Small intestine (tissue), 7 donors: ENCODE results near the gene COLGALT1. TPM values are rescaled to one million over a fixed set of nuclear protein-coding genes. Genes with fewer than 3 reads are reported as not detected.
A peak's percentile ranks its signal among the peaks of the same experiment; 100 is the strongest.

Experiments used
- DNase-seq, 2 donors: peaks; one replicate each; pipeline versions ENCODE4 v3.0.0 to v3.0.0-alpha.2; 2013
- FAIRE-seq: peaks from 2 replicates; lab custom pipeline; 2012; peaks lifted over from hg19 to GRCh38; lab: Jason Lieb, UNC
- H3K27ac ChIP-seq, 3 donors: one replicate each; pipeline ENCODE4 v1.5.1; 2013; ENCODE audit warnings: low read length in 2 of 3, mild to moderate bottlenecking in 2 of 3, control low read depth in 1 of 3, inconsistent platforms in 1 of 3, low read depth in 1 of 3, moderate library complexity in 1 of 3
- H3K27me3 ChIP-seq, 3 donors: one replicate each; pipeline ENCODE4 v1.6.1; 2013; ENCODE audit warnings: low read length in 3 of 3, inconsistent platforms in 1 of 3; ENCODE audit not compliant: control insufficient read depth in 3 of 3, insufficient read depth in 3 of 3
- H3K36me3 ChIP-seq, 3 donors: one replicate each; pipeline ENCODE4 v1.6.1; 2013; ENCODE audit warnings: low read length in 3 of 3, inconsistent platforms in 1 of 3, low read depth in 1 of 3, mild to moderate bottlenecking in 1 of 3, moderate library complexity in 1 of 3; ENCODE audit not compliant: control insufficient read depth in 3 of 3, insufficient read depth in 2 of 3
- H3K4me1 ChIP-seq, 3 donors: one replicate each; pipeline ENCODE4 v1.6.1; 2013; ENCODE audit warnings: low read length in 2 of 3, inconsistent platforms in 1 of 3, low read depth in 1 of 3, mild to moderate bottlenecking in 1 of 3, moderate library complexity in 1 of 3; ENCODE audit not compliant: control insufficient read depth in 3 of 3, insufficient read depth in 2 of 3
- H3K4me3 ChIP-seq, 3 donors: one replicate each; pipeline ENCODE4 v1.5.1; 2013; ENCODE audit warnings: low read length in 3 of 3, control low read depth in 1 of 3, inconsistent platforms in 1 of 3, low read depth in 1 of 3, mild to moderate bottlenecking in 1 of 3, moderate library complexity in 1 of 3
- H3K9me3 ChIP-seq, 2 donors: one replicate each; pipeline ENCODE4 v1.6.1; 2013; ENCODE audit warnings: low read depth in 1 of 2, low read length in 1 of 2; ENCODE audit not compliant: control insufficient read depth in 2 of 2, insufficient read depth in 1 of 2
- WGBS, 3 donors: extraction: QIAGEN DNeasy Blood & Tissue Kit; methylation state at CpG; one replicate each; pipeline ENCODE4 v1.1.7; 2013; 5-methylcytosine and 5-hydroxymethylcytosine counted together
- polyA plus RNA-seq, 4 donors: library from polyadenylated mRNA; stranded (reverse) in 3 of 4; unstranded in 1 of 4; fragments of 200-250 nt in 3 of 4; fragments of 120-200 nt in 1 of 4; gene quantifications; one replicate each; pipeline versions ENCODE4 v1.2.1 to v1.2.3, GENCODE V29; 2013
- donor health status: healthy with polysubstance abuse.
- donor health status: control.
- donor health status: control.
- donor health status: Bipolar disorder and iron deficiency.
- donor health status: healthy.

Gene COLGALT1
- polyA plus RNA-seq, 4 donors = 21.0 to 49.1 (median 31.6) TPM

DNA sequence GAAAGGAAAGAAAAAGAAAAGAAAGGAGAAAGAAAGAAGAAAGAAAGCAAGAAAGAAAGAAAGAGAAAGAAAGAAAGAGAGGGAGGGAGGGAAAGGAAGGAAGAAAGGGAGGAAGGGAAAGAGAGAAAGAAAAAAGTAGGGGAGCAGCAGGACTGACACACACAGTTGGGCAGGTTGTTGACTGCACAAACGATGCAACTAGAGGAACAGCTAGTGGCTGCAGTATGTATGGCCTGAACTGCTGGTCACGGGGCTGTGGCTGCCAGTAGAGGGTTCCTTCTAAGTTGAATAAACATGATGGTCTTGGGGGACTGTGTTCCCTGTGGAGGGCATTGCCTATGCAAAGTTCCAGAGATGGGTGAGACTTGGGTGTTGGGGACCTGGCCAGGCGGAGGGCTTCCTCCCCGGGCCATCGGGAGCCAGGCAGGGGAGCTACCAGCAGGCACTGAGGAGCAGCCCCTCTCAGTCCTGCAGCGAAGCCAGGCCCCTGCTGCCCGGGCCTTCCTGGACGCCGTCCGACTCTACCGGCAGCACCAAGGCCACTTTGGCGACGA lies 16.7 kb upstream of the COLGALT1 start:
- FAIRE-seq (no peak), DNase-seq (no peak)
- H3K27me3 ChIP-seq = peaks cover 0 to 21% (median 3%) of the 10 kb centered on the region in 3 donors
- H3K4me1 ChIP-seq = peaks cover 2 to 8% (median 3%) of the 10 kb centered on the region in 3 donors
- H3K27ac ChIP-seq = peak overlapping the region in 1 of 3 donors; percentile 62
- no peaks in the 10 kb centered on the region for H3K36me3 ChIP-seq
- H3K4me3 ChIP-seq = peak overlapping the region; percentile 16 to 35 (median 35)
- WGBS, 3 donors = 6 to 16% (median 7%) methylated on average over 13 of the region's 13 CpGs
- H3K9me3 ChIP-seq = peaks cover 0 to 9% of the 10 kb centered on the region in 2 donors

DNA sequence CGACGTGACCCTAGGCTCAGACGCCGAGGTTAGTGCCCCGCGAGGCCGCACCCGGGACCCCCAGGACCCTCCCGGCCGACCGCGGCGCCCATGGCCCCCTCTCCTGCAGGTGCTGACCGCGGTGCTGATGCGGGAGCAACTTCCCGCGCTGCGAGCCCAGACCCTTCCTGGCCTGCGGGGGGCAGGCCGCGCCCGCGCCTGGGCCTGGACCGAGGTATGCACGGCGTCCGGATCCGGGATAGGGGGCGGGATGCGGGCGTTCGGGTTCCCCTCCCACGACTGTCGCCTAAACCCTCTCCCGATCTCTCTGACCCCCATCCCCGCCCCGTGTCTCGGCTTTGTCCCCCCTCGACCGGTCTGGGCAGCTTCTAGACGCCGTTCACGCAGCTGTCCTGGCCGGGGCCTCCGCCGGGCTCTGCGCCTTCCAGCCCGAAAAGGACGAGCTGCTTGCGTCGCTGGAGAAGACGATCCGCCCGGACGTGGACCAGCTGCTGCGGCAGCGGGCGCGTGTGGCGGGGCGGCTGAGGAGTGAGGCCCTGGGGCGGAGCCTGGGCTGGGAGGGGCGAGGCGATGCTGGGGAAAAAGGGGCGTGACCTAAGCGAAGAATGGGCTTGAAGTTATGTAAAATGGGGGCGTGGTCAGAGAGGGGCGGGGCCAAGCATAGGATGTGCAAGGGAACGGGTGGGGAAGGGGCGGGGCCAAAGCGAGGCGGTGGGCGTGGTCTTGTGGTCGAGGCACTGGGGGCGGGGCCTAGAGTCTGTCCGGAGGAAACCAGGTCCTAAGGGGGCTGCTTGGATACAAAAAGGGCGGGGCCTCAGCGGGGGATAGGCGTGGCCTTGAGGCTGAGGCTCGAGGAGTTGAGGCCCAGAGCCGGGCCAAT lies 16.0 kb upstream of the COLGALT1 start:
- peaks cover 2 to 8% (median 3%) of the 10 kb centered on the region in 3 donors for H3K4me1 ChIP-seq
- peak overlapping the region; percentile 16 to 35 (median 35) for H3K4me3 ChIP-seq
- H3K27me3 ChIP-seq = peaks cover 0 to 21% (median 3%) of the 10 kb centered on the region in 3 donors
- 1 to 5% (median 1%) methylated on average over 61 to 82 of the region's 82 CpGs for WGBS, 3 donors
- H3K9me3 ChIP-seq = peaks cover 0 to 9% of the 10 kb centered on the region in 2 donors
- FAIRE-seq (no peak), DNase-seq (peak; percentile 73 to 84)
- H3K27ac ChIP-seq = peak overlapping the region in 1 of 3 donors; percentile 62
- H3K36me3 ChIP-seq = no peaks in the 10 kb centered on the region

DNA sequence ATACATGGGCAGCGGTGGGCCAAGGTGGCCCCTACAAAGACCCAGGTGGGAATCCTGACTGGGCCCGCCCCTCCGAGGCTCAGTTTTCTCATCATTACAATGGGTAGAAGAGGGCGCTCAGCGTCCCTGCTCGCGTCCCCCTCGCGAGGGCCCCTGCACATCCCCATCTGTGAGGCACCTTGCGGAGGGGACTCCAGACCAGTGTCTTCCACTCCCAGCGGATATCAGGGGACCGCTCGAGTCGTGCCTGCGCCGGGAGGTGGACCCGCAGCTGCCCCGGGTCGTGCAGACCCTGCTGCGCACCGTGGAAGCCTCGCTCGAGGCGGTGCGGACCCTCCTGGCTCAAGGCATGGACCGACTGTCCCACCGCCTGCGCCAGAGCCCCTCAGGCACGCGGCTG lies 15.3 kb upstream of the COLGALT1 start:
- Histone ChIP-seq H3K4me1 (peaks cover 2 to 8% (median 3%) of the 10 kb centered on the region in 3 donors), H3K27ac (no peak overlapping the region), H3K4me3 (no peak overlapping the region), H3K9me3 (peaks cover 0 to 9% of the 10 kb centered on the region in 2 donors), H3K27me3 (peaks cover 0 to 21% (median 3%) of the 10 kb centered on the region in 3 donors), H3K36me3 (no peaks in the 10 kb centered on the region)
- WGBS, 3 donors = 74 to 85% (median 81%) methylated on average over 29 to 30 of the region's 30 CpGs
- FAIRE-seq (no peak), DNase-seq (no peak)

DNA sequence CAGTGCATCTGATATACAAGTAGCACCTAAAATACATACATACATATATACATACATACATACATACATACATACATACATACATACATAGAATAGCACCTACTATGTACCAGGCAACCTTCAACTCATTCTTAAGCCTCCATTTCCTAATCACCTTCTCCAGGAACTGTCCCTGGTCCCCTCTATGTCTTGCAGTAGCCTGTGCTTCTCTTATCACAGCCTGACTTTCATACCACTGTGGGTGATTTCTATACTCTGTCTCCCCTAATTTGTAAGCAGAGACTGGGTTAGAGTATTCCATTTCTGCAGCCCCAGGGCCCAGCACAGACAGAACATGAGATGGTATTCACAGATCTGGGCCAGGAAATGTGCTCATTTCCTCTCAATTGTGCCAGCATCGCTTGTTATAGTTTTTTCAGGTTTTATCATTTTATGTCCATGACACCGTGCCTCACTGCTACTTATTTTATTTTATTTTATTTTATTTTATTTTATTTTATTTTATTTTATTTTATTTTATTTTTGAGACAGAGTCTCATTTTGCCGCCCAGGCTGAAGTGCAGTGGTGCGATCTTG lies 14.2 kb upstream of the COLGALT1 start:
- 82 to 89% (median 89%) methylated on average over 4 of the region's 4 CpGs for WGBS, 3 donors
- Histone ChIP-seq H3K4me3 (no peak overlapping the region), H3K27ac (no peak overlapping the region), H3K27me3 (peaks cover 0 to 21% (median 3%) of the 10 kb centered on the region in 3 donors), H3K9me3 (peaks cover 0 to 9% of the 10 kb centered on the region in 2 donors), H3K36me3 (no peaks in the 10 kb centered on the region), H3K4me1 (peaks cover 2 to 8% (median 3%) of the 10 kb centered on the region in 3 donors)
- FAIRE-seq = no peak
- DNase-seq = no peak

DNA sequence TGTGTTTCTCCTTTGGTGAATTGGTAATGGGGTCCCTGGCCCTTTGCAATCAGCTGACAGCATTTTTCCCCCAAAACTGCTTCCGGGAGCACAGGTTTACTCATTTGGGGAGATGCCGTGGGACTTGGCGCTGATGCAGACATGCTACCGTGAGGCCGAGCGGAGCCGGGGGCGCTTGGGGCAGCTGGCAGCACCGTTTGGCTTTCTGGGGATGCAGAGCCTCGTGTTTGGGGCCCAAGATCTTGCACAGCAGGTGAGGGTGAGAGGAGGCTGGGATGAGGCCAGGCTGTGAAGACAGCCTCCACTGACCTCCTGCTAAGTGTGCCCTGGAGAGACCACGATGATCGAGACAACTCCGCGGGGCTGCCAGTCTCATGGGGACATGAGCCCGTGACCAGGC lies 13.4 kb upstream of the COLGALT1 start:
- Histone ChIP-seq H3K4me3 (no peak overlapping the region), H3K36me3 (no peaks in the 10 kb centered on the region), H3K9me3 (peaks cover 0 to 9% of the 10 kb centered on the region in 2 donors), H3K4me1 (peaks cover 2 to 8% (median 3%) of the 10 kb centered on the region in 3 donors), H3K27ac (no peak overlapping the region), H3K27me3 (peaks cover 0 to 20% (median 1%) of the 10 kb centered on the region in 3 donors)
- WGBS, 3 donors = 71 to 79% (median 73%) methylated on average over 15 of the region's 15 CpGs
- no peak for FAIRE-seq
- DNase-seq = no peak

DNA sequence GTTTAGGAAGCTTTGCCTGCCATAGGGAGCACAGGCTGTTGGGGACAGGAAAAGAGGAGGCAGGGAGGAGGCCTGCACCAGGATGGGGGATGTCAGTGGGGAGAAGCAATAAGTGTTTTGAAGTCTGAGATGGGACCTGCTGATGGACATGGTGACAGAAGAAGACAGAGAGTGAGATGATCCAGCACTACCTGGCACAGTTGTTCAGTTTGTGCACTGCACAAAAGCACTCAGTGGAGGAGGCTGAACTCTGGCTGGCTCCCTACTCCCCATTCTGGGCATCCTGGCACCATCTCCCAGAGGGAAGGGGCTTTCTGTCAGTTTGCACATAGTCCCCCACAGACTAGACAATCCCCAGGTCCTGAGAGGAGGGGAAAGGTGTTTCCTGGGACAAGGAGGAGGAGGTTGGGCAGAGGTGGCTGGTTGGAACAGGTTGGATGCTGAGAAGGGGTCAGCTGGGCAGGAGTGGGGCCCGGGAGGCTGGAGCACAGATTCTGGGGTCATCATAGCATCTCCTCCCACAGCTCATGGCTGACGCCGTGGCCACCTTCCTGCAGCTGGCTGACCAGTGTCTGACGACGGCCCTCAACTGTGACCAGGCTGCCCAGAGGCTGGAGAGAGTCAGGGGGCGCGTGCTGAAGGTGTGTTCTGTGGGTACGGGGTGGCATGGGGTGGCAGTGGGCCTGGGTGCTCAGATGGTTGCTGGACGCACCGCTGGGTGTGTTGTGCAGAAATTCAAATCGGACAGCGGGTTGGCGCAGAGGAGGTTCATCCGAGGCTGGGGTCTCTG lies 12.5 kb upstream of the COLGALT1 start:
- DNase-seq (no peak), FAIRE-seq (no peak)
- H3K4me3 ChIP-seq = no peak overlapping the region
- H3K36me3 ChIP-seq = no peaks in the 10 kb centered on the region
- WGBS, 3 donors = 77 to 84% (median 84%) methylated on average over 14 of the region's 14 CpGs
- H3K27ac ChIP-seq = no peak overlapping the region
- H3K4me1 ChIP-seq = peaks cover 2 to 8% (median 3%) of the 10 kb centered on the region in 3 donors
- H3K27me3 ChIP-seq = peaks cover 0 to 11% (median 0%) of the 10 kb centered on the region in 3 donors
- peaks cover 0 to 9% of the 10 kb centered on the region in 2 donors for H3K9me3 ChIP-seq

DNA sequence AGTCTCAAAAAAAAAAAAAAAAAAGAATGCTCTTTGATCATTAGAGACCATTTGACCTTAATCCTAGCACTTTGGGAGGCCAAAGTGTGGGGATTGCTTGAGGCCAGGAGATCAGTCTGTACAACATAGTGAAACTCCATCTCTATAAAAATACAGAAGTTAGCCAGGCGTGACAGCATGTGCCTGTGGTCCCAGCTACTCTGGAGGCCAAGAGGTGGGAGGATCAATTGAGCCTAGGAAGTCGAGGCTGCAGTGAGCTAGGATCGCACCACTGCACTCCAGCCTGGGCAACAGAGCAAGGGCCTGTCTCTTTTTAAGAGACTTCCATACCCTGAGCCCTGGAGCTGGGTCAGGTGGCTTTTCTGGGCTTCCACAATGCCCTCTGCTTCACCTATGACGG lies 11.5 kb upstream of the COLGALT1 start:
- WGBS, 3 donors = 64 to 84% (median 79%) methylated on average over 4 of the region's 4 CpGs
- no peak for DNase-seq
- H3K36me3 ChIP-seq = no peaks in the 10 kb centered on the region
- no peak for FAIRE-seq
- H3K4me1 ChIP-seq = peaks cover under 1 to 4% (median under 1%) of the 10 kb centered on the region in 3 donors
- H3K9me3 ChIP-seq = peaks cover 0 to 9% of the 10 kb centered on the region in 2 donors
- no peak overlapping the region for H3K27ac ChIP-seq
- no peak overlapping the region for H3K4me3 ChIP-seq
- peaks cover 0 to 4% (median 0%) of the 10 kb centered on the region in 3 donors for H3K27me3 ChIP-seq
